Suprapubic skin (tissue), 4 donors: ENCODE data around the gene BTBD7.
"Not testable (repeated sequence)": the region's sequence is repeated elsewhere in the genome, so short reads cannot be mapped to it uniquely, and the experiment has no call there.

Experiments
- POLR2A ChIP-seq, 2 donors: fragments of 450-650 bp; IDR thresholded peaks; one replicate each; pipeline ENCODE4 v1.6.1; 2017; ENCODE audit warnings: antibody characterized with exemption in 2 of 2, mild to moderate bottlenecking in 2 of 2, moderate library complexity in 2 of 2
- POLR2AphosphoS5 ChIP-seq, 3 donors: sonication (generic); formaldehyde crosslinking; IDR thresholded peaks; one replicate each; pipeline ENCODE4 v1.6.1; 2017; ENCODE audit warnings: antibody characterized with exemption in 3 of 3
- TF ChIP-seq, protein P1 (sequence below), 2 donors: fragments of 200-600 bp in 1 of 2; fragments of 450-650 bp in 1 of 2; sonication (generic) in 1 of 2; IDR thresholded peaks; one replicate each; pipeline ENCODE4 v1.5.1; 2016 to 2019; ENCODE audit warnings: antibody characterized with exemption in 2 of 2, mild to moderate bottlenecking in 1 of 2, moderate library complexity in 1 of 2

DNA sequence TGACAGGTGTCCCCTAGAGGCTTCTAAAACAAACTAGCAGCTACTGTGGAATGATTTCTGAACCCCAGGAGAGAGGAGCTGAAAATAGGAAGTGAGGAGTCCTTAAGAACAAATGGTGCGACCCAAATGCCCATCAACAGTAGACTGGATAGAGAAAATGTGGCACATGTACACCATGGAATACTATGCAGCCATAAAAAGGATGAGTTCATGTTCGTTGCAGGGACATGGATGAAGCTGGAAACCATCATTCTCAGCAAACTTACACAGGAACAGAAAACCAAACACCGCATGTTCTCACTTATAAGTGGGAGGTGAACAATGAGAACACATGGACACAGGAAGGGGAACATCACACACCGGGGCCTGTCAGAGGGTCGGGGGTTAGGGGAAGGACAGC, 99.8 kb downstream of the BTBD7 start:
- TF ChIP-seq, protein P1, sequence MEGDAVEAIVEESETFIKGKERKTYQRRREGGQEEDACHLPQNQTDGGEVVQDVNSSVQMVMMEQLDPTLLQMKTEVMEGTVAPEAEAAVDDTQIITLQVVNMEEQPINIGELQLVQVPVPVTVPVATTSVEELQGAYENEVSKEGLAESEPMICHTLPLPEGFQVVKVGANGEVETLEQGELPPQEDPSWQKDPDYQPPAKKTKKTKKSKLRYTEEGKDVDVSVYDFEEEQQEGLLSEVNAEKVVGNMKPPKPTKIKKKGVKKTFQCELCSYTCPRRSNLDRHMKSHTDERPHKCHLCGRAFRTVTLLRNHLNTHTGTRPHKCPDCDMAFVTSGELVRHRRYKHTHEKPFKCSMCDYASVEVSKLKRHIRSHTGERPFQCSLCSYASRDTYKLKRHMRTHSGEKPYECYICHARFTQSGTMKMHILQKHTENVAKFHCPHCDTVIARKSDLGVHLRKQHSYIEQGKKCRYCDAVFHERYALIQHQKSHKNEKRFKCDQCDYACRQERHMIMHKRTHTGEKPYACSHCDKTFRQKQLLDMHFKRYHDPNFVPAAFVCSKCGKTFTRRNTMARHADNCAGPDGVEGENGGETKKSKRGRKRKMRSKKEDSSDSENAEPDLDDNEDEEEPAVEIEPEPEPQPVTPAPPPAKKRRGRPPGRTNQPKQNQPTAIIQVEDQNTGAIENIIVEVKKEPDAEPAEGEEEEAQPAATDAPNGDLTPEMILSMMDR (IDR thresholded peaks at IDR 0.05): not testable (repeated sequence)
- not testable (repeated sequence) for TF ChIP-seq POLR2A, POLR2AphosphoS5 (IDR thresholded peaks at IDR 0.05)
